HG02973 (cell line): Measurements from ENCODE around the gene ARL6IP5.

Experiments used
- ATAC-seq: cut with Tn5 transposase; IDR thresholded peaks from one replicate; pipeline ENCODE4 v1.9.1; 2021; ENCODE audit warnings: moderate library complexity; ENCODE audit not compliant: unreplicated experiment

The ARL6IP5 gene

DNA sequence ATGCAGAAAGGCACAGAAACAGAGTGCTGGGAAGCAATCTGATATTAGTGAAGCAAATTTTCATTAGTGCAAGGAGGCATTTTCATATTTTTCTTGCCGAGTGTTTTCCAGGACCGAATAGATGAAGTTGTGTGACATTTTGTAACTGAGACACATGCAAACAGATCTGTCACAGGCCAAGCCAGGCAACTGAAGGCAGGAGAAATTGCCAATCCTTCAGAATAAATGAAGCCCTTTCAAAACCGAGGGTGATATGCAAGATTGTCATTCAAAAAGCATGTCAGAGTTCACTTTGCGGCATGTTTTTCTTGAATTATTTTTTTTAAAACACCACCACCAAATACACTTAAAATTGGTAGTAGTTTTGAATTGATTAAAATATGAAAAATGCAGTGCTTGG, 31.4 kb downstream of the ARL6IP5 start:
- ATAC-seq = no peak

DNA sequence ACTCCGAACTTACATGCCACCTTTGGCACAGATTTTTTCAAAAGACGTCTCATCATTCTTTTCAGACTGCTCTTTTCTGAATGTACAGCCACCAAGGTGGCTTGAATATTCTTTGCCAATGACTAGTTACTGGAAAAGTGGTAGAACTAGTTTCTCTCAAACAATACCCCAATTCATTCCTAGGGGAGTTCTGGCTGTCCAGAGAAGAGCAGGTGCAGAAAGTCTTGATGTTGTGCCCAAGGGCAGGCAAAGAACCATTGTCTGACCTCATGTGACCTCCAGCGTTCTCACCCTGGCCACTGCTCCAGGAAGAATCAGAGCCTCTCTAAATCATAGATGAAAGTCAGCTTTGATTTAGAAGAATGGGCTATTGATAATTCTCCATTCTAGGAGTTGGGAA, 32.2 kb downstream of the ARL6IP5 start:
- no peak for ATAC-seq

DNA sequence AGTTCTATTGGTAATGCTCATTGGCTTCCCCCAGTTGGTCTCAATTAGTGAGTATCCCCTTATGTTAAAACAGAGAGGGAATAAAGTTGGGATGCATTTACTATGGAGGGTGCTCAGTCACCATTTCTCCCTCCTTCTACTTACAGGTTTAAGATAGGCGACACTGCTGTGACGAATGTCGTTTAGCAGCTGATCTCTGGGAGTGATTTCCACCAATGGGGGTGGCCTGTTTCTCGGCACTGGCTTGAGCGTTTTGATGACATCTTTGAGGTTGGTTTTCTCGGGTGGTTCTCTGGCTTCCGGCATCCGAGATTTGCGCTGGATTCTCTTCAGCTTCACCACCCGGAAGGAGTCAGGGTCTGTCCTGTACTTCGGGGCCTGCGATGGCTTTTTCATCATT, 33.8 kb downstream of the ARL6IP5 start:
- no peak for ATAC-seq

DNA sequence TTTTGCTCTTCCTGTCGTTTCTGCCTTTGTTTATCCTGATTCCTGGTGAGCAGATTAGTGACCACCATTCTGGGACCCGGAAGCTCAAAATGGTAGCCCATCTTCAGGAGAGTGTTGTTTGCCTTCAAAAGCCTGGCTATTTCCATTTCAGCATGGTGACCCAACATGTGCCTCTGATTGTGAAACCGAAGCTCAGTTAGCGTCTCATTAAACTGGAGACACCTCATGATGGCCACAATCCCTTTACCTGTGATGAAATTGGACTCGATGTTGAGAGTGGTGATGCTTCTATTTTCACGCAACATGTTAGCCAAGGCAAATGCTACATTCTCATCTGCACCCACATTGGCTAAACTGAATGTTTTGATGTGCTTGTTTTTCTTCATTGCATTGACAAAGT, 34.4 kb downstream of the ARL6IP5 start:
- no peak for ATAC-seq

DNA sequence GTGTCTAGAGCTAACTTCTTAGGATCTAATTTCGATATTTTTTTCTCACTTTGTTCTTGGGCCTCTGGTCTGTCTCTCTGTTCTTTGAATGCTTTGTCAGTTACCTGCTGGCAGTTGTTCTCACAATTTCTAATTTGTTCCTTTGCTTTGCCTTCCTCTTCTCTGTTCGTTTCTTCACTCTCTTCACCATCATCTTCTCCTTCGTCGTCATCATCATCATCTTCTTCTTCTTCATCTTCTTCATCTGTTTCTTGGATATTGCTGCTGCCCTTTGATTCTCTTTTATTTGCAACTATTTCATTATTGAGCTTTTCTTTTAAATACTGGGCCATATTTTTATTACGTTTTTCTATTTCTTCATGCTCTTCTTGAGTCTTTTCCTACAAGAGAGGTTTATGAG, 34.9 kb downstream of the ARL6IP5 start:
- no peak for ATAC-seq

DNA sequence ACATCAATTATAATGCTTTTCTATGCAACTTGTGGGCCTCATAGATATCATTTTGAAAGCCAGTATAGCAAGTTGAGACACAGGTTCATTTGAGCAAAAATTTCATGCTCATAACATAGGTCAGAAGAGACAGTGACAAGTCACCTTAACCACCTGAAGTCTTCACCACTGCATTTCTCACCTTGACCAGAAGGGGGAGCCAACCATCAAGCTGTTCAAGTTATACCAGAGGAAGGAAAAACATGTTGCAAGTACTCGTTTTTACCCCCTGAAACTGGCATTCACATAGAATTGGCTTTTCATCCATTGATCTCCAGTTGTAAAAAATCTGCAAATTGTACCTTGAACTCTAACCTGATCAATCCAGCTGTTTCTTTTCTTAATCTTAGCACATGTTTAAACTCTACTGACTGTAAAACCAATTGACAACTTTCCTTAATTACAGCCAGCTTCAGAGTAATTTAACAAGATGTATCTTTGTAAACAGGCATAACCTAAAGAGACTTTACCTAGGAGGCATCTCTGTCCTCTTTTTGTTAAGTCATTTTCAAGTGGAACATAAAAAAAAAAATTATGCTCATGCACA, 36.2 kb downstream of the ARL6IP5 start:
- peak; percentile 91 for ATAC-seq

DNA sequence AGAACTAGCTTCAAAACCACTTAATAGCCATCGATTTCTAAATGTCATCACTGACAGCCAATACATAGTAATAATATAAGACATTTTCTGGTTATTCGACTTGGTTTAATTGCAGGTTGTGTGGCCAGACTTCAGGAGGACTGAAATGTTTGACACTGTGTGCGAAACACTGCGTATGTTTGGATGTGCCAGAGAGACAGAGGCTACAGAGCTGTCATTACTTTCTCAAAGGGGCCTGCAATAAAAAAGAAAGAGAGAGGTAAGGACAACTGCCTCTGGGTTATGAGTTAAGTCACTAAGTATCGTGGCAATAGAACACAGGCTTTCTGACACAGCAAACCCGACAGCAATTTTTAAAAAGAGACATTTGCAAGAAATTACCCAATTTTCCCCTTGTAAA, 36.8 kb downstream of the ARL6IP5 start:
- no peak for ATAC-seq

DNA sequence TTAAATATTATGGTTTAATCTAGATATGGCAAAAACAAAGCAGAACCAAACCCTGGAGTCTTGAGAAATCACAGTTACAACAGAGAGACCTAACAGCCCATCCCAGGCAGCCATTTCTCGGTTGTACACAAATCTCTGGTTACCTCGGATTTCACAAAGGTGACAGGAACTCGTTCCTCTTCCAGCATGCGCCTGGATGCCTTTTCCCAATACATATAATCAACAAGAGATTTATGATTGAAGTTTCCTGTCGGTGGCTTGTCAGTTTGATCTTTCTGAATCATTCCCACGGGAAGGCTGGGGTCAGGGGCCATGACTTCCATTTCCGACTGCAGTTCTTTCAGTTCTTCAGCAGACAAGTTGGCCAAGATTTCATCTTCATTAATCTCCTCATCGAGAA, 37.2 kb downstream of the ARL6IP5 start:
- no peak for ATAC-seq

DNA sequence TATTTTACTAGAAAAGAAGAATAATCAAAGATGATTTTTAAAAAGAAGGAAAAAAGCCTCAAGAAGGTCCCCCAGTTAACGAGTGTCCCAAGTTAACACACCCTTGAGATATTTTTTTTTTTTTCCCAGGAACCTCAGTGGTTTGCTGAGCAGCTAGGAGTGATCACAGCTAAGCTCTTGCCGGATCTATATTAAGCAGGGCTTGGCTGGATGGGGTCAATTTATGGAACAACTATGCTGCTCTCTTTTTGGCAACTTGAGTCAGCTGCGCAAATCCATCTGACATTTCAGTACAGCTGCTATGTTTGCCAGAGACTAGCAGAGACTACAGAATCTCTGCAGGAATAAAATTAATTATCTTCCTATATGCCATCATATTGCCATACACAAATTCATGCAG, 37.7 kb downstream of the ARL6IP5 start, which contains the start of gene LMOD3:
TSS of gene LMOD3 (minus strand) at position 193 of the 400 bp plus-strand sequence. CDS start 209 bp downstream, outside the sequence.
- no peak for ATAC-seq

DNA sequence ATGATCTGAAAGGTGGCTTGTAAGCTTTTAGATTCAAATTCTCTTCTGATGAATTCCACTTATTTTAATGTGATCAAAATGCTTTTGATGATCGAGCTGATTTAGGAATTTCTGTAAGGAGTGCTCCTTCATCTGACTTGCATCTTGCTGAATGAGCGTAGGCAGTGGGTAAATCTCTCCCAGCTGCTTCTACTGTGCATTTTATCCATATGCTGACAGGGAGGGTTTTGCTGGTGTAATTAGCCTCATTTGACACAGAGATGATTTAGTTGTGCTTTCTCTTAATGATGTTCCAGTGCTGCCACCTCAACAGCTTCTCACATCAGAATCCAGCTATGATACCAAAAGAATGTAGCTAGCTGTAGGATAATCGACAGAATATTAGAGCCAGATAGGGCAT, 41.5 kb downstream of the ARL6IP5 start:
- ATAC-seq = no peak

DNA sequence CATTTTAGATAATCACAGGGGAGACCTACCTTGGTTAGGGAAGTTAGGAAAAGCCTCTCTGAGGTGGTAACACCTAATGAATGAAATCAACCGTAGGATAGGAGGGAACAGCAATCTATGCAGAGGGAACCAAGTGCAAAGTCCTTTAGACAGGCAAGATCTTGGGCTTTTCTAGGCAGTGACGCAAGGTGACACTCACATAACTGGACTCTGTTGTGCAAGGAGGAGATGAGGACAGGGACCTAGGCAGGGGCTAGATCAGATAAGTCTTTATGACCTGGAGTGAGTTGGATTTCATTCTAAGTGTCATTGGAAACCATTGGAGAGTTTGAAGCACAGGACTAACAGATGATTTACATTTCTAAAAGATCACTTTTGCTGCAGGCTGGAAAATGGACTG, 42.3 kb downstream of the ARL6IP5 start:
- no peak for ATAC-seq

DNA sequence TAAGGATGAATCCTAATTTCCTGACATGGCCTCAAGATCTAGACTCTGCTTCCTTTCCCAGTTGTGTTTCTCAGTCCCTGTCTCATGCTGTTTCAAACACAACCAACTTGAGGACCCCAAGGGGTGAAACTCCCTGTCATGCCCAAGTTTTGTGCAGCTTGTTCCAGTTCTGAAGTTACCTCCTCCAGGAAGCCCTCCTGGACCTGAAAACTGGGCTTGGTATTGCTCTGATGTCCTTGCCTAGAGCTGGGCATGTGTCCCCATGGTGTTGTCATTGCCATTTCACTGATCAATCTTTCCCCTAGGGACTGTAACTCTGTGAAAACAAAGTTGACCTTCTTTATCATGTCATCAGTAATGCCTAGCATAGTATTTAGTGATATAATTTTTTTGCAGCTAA, 43.8 kb downstream of the ARL6IP5 start:
- no peak for ATAC-seq

DNA sequence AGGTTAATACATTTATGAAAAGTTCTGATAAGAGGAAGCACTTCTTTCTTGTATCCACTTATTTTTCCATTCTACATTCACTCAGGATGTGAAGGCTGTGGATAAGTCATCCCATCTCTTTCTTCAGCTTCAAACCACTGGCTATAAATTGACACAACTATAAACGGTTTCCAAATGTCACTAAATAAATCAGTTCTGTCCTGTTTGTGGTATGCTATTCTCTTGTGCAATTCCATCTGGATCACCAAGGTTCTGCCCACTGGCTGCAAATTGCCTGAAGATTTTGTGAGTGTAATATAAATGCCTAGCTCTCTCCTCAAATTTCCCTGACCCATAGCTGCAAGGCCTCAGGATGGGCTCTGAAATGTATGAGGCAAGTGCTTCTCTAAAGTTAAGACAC, 44.8 kb downstream of the ARL6IP5 start:
- ATAC-seq = no peak

DNA sequence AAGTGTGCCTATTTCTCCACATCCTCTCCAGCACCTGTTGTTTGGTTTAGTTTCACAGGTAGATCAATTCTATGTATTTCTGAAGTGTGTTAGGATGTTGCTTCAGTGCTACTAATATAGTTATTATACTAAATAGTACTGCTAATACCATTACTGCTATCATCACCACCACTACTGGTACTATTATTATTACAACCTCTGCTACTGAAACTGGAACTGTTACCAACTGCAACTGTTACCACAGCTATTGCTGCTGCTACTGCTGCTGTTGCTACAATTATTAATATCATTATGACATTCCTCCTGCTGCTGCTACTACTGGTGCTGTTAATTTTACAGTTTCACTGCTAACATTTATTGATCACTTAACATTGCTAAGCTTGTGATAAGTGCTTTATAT, 46.0 kb downstream of the ARL6IP5 start:
- peak; percentile 99 for ATAC-seq

DNA sequence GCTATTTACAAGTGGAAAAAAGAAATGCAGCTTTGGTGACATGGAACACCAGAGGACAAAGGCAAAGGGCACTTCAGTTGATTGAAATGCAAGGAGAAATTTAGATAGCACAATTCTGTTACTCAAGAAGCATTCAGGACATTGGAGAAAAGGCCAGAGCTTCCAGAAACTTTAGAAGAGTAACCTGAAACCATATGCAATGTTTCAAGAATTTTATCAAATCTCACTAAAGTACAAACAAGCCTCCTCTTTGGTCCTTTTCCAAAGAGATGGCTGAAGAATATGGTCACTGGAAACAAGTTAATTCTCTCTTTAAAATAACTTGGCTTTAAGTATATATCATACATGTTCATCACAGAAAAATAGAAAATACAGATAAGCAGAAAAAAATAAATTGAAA, 52.3 kb downstream of the ARL6IP5 start:
- no peak for ATAC-seq

DNA sequence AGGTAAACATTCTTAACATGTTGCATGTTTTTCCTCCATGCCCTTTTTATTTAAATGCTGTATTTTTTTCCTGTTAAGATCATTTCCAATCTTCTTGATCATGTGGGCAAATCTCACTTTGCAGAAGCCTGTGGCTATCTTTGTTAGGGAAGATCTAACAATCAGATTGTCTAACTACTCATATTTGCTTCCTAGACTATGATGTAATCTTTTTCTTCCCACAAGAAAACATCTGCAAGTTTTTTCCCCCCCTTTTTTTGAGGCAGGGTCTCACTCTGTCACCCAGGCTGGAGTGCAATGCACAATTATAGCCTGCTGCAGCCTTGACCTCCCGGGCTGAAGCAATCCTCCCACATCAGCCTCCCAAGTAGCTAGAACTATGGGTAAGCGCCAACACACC, 52.7 kb downstream of the ARL6IP5 start:
- ATAC-seq = no peak

DNA sequence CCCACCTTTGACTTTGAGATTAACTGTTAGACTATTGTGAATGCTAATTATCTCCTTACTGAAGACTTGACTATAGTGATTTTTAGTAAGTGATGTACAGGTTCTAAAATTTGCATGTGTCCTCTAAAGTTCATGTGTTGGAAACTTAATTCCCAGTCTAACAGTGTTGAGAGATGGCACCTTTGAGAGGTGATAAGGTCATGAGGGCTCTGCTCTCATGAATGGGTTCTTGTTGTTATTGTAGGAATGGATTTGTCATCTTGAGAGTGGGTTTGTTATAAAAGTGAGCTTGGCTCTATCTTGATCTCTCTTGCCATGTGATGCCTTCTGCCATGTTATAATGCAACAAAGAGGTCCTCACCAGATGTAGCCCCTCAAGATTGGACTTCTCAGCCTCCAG, 56.6 kb downstream of the ARL6IP5 start:
- ATAC-seq = no peak

DNA sequence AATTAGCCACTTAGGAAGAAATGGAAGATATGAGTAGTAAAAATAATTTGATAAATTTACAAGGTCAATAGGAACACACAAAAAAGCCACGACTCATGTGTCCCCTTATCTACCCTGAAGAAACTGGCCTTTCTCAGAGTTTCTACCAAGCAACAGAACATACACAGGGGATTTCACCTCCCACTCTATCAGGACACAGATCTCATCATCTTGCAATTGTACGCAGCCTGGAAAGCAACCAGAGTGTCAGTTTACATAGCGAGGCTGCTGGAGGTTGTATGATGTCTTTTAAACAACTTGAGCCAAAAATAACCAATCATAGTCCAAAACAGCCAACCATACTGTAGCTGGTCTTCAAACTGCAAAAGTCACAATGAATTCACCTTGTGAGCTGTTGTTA, 57.4 kb downstream of the ARL6IP5 start:
- no peak for ATAC-seq

DNA sequence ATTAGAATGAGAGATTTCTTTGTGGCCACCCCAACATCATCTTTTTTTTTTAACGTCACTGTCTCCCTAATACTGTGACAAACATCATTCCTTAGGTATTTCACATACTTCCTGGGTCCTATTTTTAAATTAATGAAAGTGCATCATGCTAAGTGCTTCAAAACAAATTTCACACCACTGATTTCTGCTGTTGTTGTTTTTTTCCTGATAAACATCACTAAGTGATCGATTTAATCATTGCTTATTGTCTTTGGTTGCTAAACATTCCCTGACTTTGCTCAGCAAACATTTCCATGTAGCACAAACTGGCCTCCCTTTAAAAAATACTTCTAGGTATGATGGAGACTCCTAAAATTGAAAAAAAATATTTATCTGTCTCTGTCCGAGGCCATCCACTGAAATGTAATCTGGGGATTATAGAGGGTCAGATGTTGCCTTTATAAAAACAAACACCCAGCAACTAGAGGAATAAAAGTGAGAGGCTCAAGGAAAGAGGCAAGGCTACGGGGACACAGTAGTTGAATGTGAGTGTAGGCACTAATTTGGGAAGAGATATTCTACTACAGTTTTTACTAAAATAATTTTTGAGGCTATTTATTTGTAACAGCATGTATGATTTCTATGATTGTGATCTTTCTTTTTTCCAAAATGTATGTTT, 58.2 kb downstream of the ARL6IP5 start:
- no peak for ATAC-seq

DNA sequence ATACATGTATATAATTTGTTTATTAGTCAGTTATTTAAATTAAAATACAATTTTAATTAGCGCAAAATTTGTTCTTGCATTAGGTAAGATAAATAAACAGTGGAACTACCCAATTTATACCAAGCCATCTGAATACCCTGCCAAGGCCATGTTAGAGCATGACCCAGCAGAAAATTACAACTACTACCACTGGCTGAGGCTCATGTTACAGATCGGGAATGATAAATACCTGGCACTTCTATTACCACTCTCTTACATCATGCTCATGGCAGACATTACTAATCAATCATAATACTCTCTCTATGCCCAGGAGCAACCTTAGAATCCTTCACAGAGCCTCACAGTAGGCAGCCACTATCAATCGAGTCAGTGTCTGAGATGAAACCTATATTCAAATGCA, 58.9 kb downstream of the ARL6IP5 start:
- no peak for ATAC-seq

DNA sequence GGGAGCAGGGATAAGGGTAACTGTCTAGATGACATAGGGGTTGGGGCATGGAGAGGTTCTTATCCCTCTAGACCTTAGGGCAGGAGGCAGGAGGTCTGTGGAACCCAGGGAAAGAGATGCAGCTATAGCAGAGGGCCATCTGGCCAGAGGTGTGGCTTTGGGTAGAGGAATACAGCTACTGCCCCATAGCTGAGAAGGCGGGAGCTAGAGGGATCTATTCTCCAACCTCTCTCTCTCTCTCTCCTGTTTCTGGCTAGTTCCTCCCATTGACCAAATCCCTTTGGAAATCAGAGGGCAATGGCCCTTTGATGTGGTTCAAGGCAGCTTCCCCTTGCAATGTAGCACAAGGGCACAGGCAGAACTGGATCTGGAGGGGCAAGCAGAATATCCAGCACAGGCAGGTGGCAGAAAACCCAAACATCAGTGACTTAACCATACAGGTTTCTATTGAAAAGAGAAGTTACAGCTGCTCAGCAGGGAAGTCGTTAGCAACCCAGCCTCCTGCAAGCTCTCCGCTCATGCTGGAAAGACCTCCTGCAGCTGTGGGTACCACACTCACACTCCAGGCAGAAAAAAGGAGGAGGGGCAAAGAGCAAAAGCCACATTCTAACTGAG, 60.0 kb downstream of the ARL6IP5 start:
- ATAC-seq = no peak

DNA sequence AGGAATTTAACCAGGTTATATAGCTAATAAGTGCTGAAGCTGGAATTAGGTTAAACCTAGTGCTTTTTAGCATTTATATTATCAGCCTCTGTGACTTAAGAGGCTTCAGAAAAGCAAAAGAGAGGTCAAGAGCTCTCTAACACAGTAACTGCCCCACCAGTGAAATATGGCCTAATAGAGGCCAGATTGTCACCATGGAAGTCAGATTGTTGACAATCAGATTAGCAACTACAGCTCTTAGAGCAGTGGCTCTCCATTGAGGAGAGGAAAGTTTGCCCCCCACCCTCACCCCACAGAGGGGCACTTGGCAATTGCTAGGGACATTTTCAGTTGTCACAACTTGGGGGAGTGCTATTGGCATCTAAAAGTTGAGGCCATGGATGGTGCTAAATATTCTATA, 61.0 kb downstream of the ARL6IP5 start:
- no peak for ATAC-seq

DNA sequence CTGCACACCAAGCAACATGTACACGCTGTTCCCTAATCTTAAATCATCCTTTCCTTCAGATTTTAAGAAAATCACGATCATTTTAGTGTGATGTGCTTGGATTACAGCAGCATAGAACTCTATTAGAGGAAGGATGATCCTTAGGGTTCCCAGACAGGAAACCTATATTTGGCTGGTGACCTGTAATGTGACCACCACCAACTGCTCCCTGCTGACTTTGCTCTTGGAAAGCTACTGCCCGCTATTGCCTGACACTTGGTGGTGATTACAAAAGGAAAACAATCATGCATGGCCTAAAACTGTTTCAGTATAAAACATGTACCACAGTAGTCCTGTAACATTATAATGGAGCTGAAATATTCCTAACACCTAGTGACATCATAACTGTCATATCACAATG, 64.8 kb downstream of the ARL6IP5 start:
- no peak for ATAC-seq
